WTC11 (cell line): ENCODE results near the gene DDAH2. TPM values are rescaled to one million over a fixed set of nuclear protein-coding genes. Genes with fewer than 3 reads are reported as not detected.
A peak's percentile ranks its signal among the peaks of the same experiment; 100 is the strongest.

Source experiments
- AFF4 ChIP-seq: sonication (generic); formaldehyde crosslinking; IDR thresholded peaks from 2 replicates; pipeline ENCODE4 v1.8.1; 2023; ENCODE audit warnings: mild to moderate bottlenecking, missing genetic modification reagents, borderline replicate concordance
- ATF1 ChIP-seq: sonication (generic); formaldehyde crosslinking; IDR thresholded peaks from 2 replicates; pipeline ENCODE4 v1.8.1; 2023; ENCODE audit warnings: mild to moderate bottlenecking, moderate library complexity, missing genetic modification reagents
- CTCF ChIP-seq: fragments of 200-600 bp; IDR thresholded peaks from 2 replicates; pipeline ENCODE4 v1.8.0; 2022; ENCODE audit warnings: antibody characterized with exemption
- E2F5 ChIP-seq: sonication (generic); formaldehyde crosslinking; IDR thresholded peaks from 2 replicates; pipeline ENCODE4 v1.8.1; 2022; ENCODE audit warnings: mild to moderate bottlenecking, moderate library complexity, missing genetic modification reagents
- FOXJ3 ChIP-seq: sonication (generic); formaldehyde crosslinking; IDR thresholded peaks from 2 replicates; pipeline ENCODE4 v1.9.0; 2021; ENCODE audit warnings: missing genetic modification reagents, mild to moderate bottlenecking, borderline replicate concordance
- FOXP1 ChIP-seq: sonication (generic); formaldehyde crosslinking; IDR thresholded peaks from 2 replicates; pipeline ENCODE4 v1.8.0; 2022; ENCODE audit warnings: missing genetic modification reagents, mild to moderate bottlenecking, moderate library complexity, borderline replicate concordance
- GTF2I ChIP-seq: fragments of 250-450 bp; sonication (Bioruptor Pico); conservative IDR thresholded peaks from 2 replicates; pipeline ENCODE4 v1.4.0; 2021; ENCODE audit warnings: mild to moderate bottlenecking
- IRF2 ChIP-seq: sonication (generic); formaldehyde crosslinking; IDR thresholded peaks from 2 replicates; pipeline ENCODE4 v1.8.0; 2022; ENCODE audit warnings: low read depth, missing genetic modification reagents, borderline replicate concordance
- JUN ChIP-seq: sonication (generic); formaldehyde crosslinking; IDR thresholded peaks from 2 replicates; pipeline ENCODE4 v1.8.0; 2023; ENCODE audit warnings: mild to moderate bottlenecking, missing genetic modification reagents
- MXD4 ChIP-seq: fragments of 250-450 bp; sonication (Bioruptor Pico); IDR thresholded peaks from 2 replicates; pipeline ENCODE4 v1.8.0; 2021; ENCODE audit warnings: mild to moderate bottlenecking, moderate library complexity, borderline replicate concordance
- MYBL2 ChIP-seq: sonication (generic); formaldehyde crosslinking; IDR thresholded peaks from 2 replicates; pipeline ENCODE4 v1.8.1; 2023; ENCODE audit warnings: mild to moderate bottlenecking, moderate library complexity, missing genetic modification reagents
- NFATC4 ChIP-seq: fragments of 250-450 bp; sonication (Bioruptor Pico); IDR thresholded peaks from 2 replicates; pipeline ENCODE4 v1.9.0; 2021; ENCODE audit warnings: mild to moderate bottlenecking
- NFYB ChIP-seq: sonication (generic); formaldehyde crosslinking; conservative IDR thresholded peaks from 2 replicates; pipeline ENCODE4 v1.8.0; 2022; ENCODE audit warnings: low read depth, missing genetic modification reagents
- NR1H2 ChIP-seq: sonication (generic); formaldehyde crosslinking; IDR thresholded peaks from 2 replicates; pipeline ENCODE4 v1.9.0; 2021; ENCODE audit warnings: mild to moderate bottlenecking, moderate library complexity, missing genetic modification reagents
- PRDM15 ChIP-seq: sonication (generic); formaldehyde crosslinking; IDR thresholded peaks from 2 replicates; pipeline ENCODE4 v1.8.0; 2022; ENCODE audit warnings: missing genetic modification reagents
- PREB ChIP-seq: sonication (generic); formaldehyde crosslinking; IDR thresholded peaks from 2 replicates; pipeline ENCODE4 v1.8.1; 2022; ENCODE audit warnings: mild to moderate bottlenecking, missing genetic modification reagents, moderate library complexity, borderline replicate concordance
- PRRX2 ChIP-seq: fragments of 250-450 bp; sonication (Bioruptor Pico); IDR thresholded peaks from 2 replicates; pipeline ENCODE4 v1.8.0; 2021; ENCODE audit warnings: mild to moderate bottlenecking
- SP1 ChIP-seq: sonication (generic); formaldehyde crosslinking; conservative IDR thresholded peaks from 2 replicates; pipeline ENCODE4 v1.8.1; 2022; ENCODE audit warnings: missing genetic modification reagents
- TEAD4 ChIP-seq: sonication (generic); formaldehyde crosslinking; IDR thresholded peaks from 2 replicates; pipeline ENCODE4 v1.8.0; 2022; ENCODE audit warnings: mild to moderate bottlenecking, missing genetic modification reagents
- ZBTB43 ChIP-seq: sonication (generic); formaldehyde crosslinking; IDR thresholded peaks from 2 replicates; pipeline ENCODE4 v1.8.1; 2023; ENCODE audit warnings: mild to moderate bottlenecking, missing genetic modification reagents
- ZNF219 ChIP-seq: sonication (generic); formaldehyde crosslinking; IDR thresholded peaks from 2 replicates; pipeline ENCODE4 v1.8.0; 2023; ENCODE audit warnings: missing genetic modification reagents, mild to moderate bottlenecking, borderline replicate concordance
- ZNF232 ChIP-seq: sonication (generic); formaldehyde crosslinking; IDR thresholded peaks from 2 replicates; pipeline ENCODE4 v1.8.0; 2022; ENCODE audit warnings: mild to moderate bottlenecking, missing genetic modification reagents
- ZNF416 ChIP-seq: fragments of 250-450 bp; sonication (Bioruptor Pico); IDR thresholded peaks from 2 replicates; pipeline ENCODE4 v1.9.0; 2021; ENCODE audit warnings: mild to moderate bottlenecking, inconsistent platforms
- ZNF671 ChIP-seq: fragments of 250-450 bp; sonication (Bioruptor Pico); IDR thresholded peaks from 2 replicates; pipeline ENCODE4 v1.8.0; 2021; ENCODE audit warnings: mild to moderate bottlenecking
- total RNA-seq: library from RNA; stranded (reverse); gene quantifications from 3 replicates; pipeline ENCODE4 v1.2.3, GENCODE V29; 2021

DDAH2 gene
- total RNA-seq, 1 experiment from 2014 or later: 67.3 TPM

GRCh38 chr6:31739639-31740396 is 10.7 kb upstream of the DDAH2 start, which contains the start of gene MSH5 (continued):
- TF ChIP-seq AFF4 (CRISPR knock-in tag): no peak
- no peak for TF ChIP-seq GTF2I (CRISPR knock-in tag)
- TF ChIP-seq PREB: no peak; the same call in 1 of the 2 replicates
- TF ChIP-seq TEAD4 (CRISPR knock-in tag): peak; percentile 89
- peak; percentile 84 for TF ChIP-seq NR1H2 (CRISPR knock-in tag)
- peak; percentile 99 for TF ChIP-seq MYBL2
- peak; percentile 93 for TF ChIP-seq SP1 (CRISPR knock-in tag)
- TF ChIP-seq ZNF671 (CRISPR knock-in tag): no peak
- TF ChIP-seq NFATC4: no peak
- TF ChIP-seq E2F5 (CRISPR knock-in tag): peak; percentile 100
- TF ChIP-seq CTCF: no peak
- no peak for TF ChIP-seq MXD4 (CRISPR knock-in tag)
- peak; percentile 87 for TF ChIP-seq FOXJ3 (CRISPR knock-in tag)
- TF ChIP-seq FOXP1 (CRISPR knock-in tag): peak; percentile 99
- TF ChIP-seq IRF2 (CRISPR knock-in tag): 0 out of 2 replicates have a peak, but pooled peaks have one; percentile 40
- peak; percentile 97 for TF ChIP-seq JUN (CRISPR knock-in tag)
- peak; percentile 27; the same call in 1 of the 2 replicates for TF ChIP-seq ATF1 (CRISPR knock-in tag)
- TF ChIP-seq NFYB (CRISPR knock-in tag): peak; percentile 87
- no peak for TF ChIP-seq ZNF416 (CRISPR knock-in tag)
- peak; percentile 61 for TF ChIP-seq PRDM15 (CRISPR knock-in tag)
- TF ChIP-seq ZBTB43 (CRISPR knock-in tag): peak; percentile 98
- peak; percentile 80; the same call in 1 of the 2 replicates for TF ChIP-seq ZNF219 (CRISPR knock-in tag)
- peak; percentile 98 for TF ChIP-seq ZNF232 (CRISPR knock-in tag)
- TF ChIP-seq PRRX2 (CRISPR knock-in tag): no peak
